GM12892 (cell line): ENCODE measurements around the gene NPHP4.

Experiments used
- POLR2A ChIP-seq: IDR thresholded peaks from 2 replicates; pipeline ENCODE4 v1.6.1; 2011; ENCODE audit warnings: low read depth, low read length, control low read depth
- POLR2AphosphoS5 ChIP-seq: IDR thresholded peaks from 2 replicates; pipeline ENCODE4 v1.6.1; 2011; ENCODE audit warnings: low read depth, low read length, control low read depth
- TAF1 ChIP-seq: IDR thresholded peaks from 2 replicates; pipeline ENCODE4 v1.6.1; 2011; ENCODE audit warnings: low read depth, mild to moderate bottlenecking, control low read depth, low read length, borderline replicate concordance

- TF ChIP-seq POLR2AphosphoS5 (no peak), POLR2A (no peak), TAF1 (no peak)
Observed at GRCh38 chr1:5926686-5927435, 65.4 kb downstream of the NPHP4 start.
